DND-41 (cell line): ENCODE results near the gene AGRN.

Experiments
- EZH2 ChIP-seq: IDR thresholded peaks from 3 replicates; pipeline ENCODE4 v1.6.1; 2012; ENCODE audit warnings: borderline replicate concordance, low read depth, mild to moderate bottlenecking, moderate library complexity, low read length, inconsistent platforms; ENCODE audit not compliant: severe bottlenecking
- TF ChIP-seq, protein P1 (sequence below): IDR thresholded peaks from 2 replicates; pipeline ENCODE4 v1.5.1; 2012; ENCODE audit warnings: borderline replicate concordance, low read length, moderate library complexity, mild to moderate bottlenecking; ENCODE audit not compliant: poor library complexity, severe bottlenecking; ENCODE audit errors: extremely low read depth

DNA sequence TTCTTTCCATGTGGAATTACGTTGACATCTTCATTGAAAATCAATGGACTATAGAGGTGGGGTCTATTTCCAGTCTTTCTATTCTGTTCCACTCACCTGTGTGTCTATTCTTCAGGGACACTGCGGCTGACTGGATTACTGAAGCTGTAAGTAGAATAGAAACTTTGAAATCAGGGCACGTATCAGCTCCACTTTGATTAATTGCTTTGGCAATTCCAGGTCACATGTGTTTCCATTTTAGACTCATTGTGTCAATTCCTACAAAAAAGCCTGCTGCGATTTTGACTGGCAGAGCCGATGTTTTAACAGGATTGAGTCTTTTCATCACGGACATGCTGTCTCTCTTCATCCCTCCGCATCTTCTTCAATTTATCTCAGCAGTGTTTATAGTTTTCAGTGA is 75.1 kb downstream of the AGRN start:
- TF ChIP-seq, protein P1, sequence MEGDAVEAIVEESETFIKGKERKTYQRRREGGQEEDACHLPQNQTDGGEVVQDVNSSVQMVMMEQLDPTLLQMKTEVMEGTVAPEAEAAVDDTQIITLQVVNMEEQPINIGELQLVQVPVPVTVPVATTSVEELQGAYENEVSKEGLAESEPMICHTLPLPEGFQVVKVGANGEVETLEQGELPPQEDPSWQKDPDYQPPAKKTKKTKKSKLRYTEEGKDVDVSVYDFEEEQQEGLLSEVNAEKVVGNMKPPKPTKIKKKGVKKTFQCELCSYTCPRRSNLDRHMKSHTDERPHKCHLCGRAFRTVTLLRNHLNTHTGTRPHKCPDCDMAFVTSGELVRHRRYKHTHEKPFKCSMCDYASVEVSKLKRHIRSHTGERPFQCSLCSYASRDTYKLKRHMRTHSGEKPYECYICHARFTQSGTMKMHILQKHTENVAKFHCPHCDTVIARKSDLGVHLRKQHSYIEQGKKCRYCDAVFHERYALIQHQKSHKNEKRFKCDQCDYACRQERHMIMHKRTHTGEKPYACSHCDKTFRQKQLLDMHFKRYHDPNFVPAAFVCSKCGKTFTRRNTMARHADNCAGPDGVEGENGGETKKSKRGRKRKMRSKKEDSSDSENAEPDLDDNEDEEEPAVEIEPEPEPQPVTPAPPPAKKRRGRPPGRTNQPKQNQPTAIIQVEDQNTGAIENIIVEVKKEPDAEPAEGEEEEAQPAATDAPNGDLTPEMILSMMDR: no peak
- TF ChIP-seq EZH2: no peak
